SH-SY5Y (cell line): ENCODE results near the gene SAP130.

Experiments used
- GATA2 ChIP-seq: IDR thresholded peaks from 2 replicates; pipeline ENCODE4 v1.6.1; 2011; ENCODE audit warnings: mild to moderate bottlenecking, low read depth, low read length
- GATA3 ChIP-seq: IDR thresholded peaks from 2 replicates; pipeline ENCODE4 v1.6.1; 2011; ENCODE audit warnings: low read depth, mild to moderate bottlenecking, low read length, moderate library complexity

GRCh38 chr2:127993659-127994058, 34.2 kb downstream of the SAP130 start:
- no peak for TF ChIP-seq GATA2
- TF ChIP-seq GATA3 = no peak
